GM12801 (cell line): ENCODE measurements around the gene RNF217.

ENCODE experiments used
- CTCF ChIP-seq: IDR thresholded peaks from one replicate; pipeline ENCODE4 v1.5.1; 2011; ENCODE audit warnings: control low read depth; ENCODE audit not compliant: insufficient read length; ENCODE audit errors: extremely low read depth

The RNF217 gene

GRCh38 chr6:125136378-125136777 lies 174.1 kb downstream of the RNF217 start:
- no peak for TF ChIP-seq CTCF

DNA sequence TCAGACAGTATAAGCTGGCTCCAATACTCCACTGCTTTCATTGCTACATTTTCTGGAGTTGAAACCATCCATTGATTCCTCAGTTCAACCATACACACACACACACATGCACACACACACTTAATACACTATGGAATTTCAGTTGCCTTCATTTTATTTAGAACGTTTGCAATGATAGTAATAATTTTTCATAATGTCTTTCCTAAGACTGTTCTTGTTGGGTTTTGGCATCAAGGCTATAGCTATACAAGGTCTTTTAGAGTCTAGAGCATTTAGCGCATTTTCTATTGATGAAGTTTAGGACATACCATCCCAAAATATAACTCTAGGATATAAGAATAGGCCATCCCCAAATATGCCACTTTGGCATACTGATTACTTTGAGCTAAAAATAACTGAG lies 175.8 kb downstream of the RNF217 start:
- TF ChIP-seq CTCF = no peak

GRCh38 chr6:125140808-125141207 lies 178.6 kb downstream of the RNF217 start:
- no peak for TF ChIP-seq CTCF
